Fibroblast of mammary gland (primary cell): ENCODE results near the gene TTBK1.

Source experiments
- DNase-seq: peaks from one replicate; pipeline ENCODE4 v3.0.0-alpha.2; 2010; ENCODE audit warnings: low read depth
- H3K4me3 ChIP-seq: 2 replicates; pipeline ENCODE4 v1.5.1; 2011; ENCODE audit warnings: low read depth, mild to moderate bottlenecking, low read length, moderate library complexity; ENCODE audit not compliant: control insufficient read depth
- CTCF ChIP-seq: conservative IDR thresholded peaks from 2 replicates; pipeline ENCODE4 v1.5.1; 2011; ENCODE audit warnings: low read depth, low read length, inconsistent platforms; ENCODE audit not compliant: control insufficient read depth, insufficient read depth

TTBK1 gene

GRCh38 chr6:43257367-43258145 lies 14.3 kb downstream of the TTBK1 start:
- TF ChIP-seq CTCF: no peak
- DNase-seq: no peak
- H3K4me3 ChIP-seq: no peak overlapping the region

- DNase-seq: no peak
- TF ChIP-seq CTCF: no peak
- no peak overlapping the region for H3K4me3 ChIP-seq
These were observed 14.9 kb downstream of the TTBK1 start for GRCh38 chr6:43258180-43258579.

- no peak for DNase-seq
- TF ChIP-seq CTCF: no peak
- H3K4me3 ChIP-seq: no peak overlapping the region
These were observed 15.8 kb downstream of the TTBK1 start for GRCh38 chr6:43258807-43259686.

- DNase-seq: no peak
- H3K4me3 ChIP-seq: no peak overlapping the region
- TF ChIP-seq CTCF: no peak
These were observed 17.5 kb downstream of the TTBK1 start for GRCh38 chr6:43260791-43261190.

GRCh38 chr6:43261198-43261597 lies 17.9 kb downstream of the TTBK1 start:
- TF ChIP-seq CTCF: no peak
- DNase-seq: no peak
- no peak overlapping the region for H3K4me3 ChIP-seq

- TF ChIP-seq CTCF: no peak
- no peak overlapping the region for H3K4me3 ChIP-seq
- no peak for DNase-seq
These were observed 18.9 kb downstream of the TTBK1 start for GRCh38 chr6:43262000-43262779.
